Mesendoderm (in vitro differentiated cells): ENCODE measurements around the gene EFEMP1.

Source experiments
- DNase-seq: peaks from one replicate; pipeline ENCODE4 v3.0.0; 2013
- H2AK5ac ChIP-seq: 2 replicates; pipeline ENCODE4 v1.6.1; 2013; ENCODE audit warnings: low read length, inconsistent platforms
- H2BK120ac ChIP-seq: 2 replicates; pipeline ENCODE4 v1.6.1; 2013; ENCODE audit warnings: low read depth, mild to moderate bottlenecking, low read length, moderate library complexity, mixed read lengths
- H2BK15ac ChIP-seq: replicated peaks from 2 replicates; pipeline ENCODE4 v1.6.1; 2013; ENCODE audit warnings: low read depth, mild to moderate bottlenecking, moderate library complexity
- H2BK5ac ChIP-seq: 2 replicates; pipeline ENCODE4 v1.6.1; 2013; ENCODE audit warnings: low read length, inconsistent platforms
- H3K18ac ChIP-seq: 2 replicates; pipeline ENCODE4 v1.6.1; 2013; ENCODE audit warnings: mild to moderate bottlenecking, low read length, mixed read lengths
- H3K23ac ChIP-seq: one replicate; pipeline ENCODE4 v1.6.1; 2013; ENCODE audit warnings: low read length
- H3K27ac ChIP-seq: 2 replicates; pipeline ENCODE4 v1.5.1; 2013; ENCODE audit warnings: low read depth, mild to moderate bottlenecking, inconsistent platforms, low read length, moderate library complexity
- H3K27me3 ChIP-seq: 2 replicates; pipeline ENCODE4 v1.6.1; 2013; ENCODE audit warnings: low read length, control low read depth, mild to moderate bottlenecking, inconsistent platforms; ENCODE audit not compliant: insufficient read depth, poor library complexity
- H3K36me3 ChIP-seq: 2 replicates; pipeline ENCODE4 v1.6.1; 2013; ENCODE audit warnings: low read length, inconsistent platforms; ENCODE audit not compliant: control insufficient read depth, insufficient read depth
- H3K4ac ChIP-seq: one replicate; pipeline ENCODE4 v1.6.1; 2013; ENCODE audit warnings: low read depth, mild to moderate bottlenecking, low read length, moderate library complexity
- H3K4me1 ChIP-seq: 2 replicates; pipeline ENCODE4 v1.6.1; 2013; ENCODE audit warnings: low read depth, low read length, inconsistent platforms; ENCODE audit not compliant: control insufficient read depth
- H3K4me2 ChIP-seq: 2 replicates; pipeline ENCODE4 v1.6.1; 2013; ENCODE audit warnings: low read length
- H3K4me3 ChIP-seq: 2 replicates; pipeline ENCODE4 v1.5.1; 2013; ENCODE audit warnings: mild to moderate bottlenecking, low read length
- H3K56ac ChIP-seq: one replicate; pipeline ENCODE4 v1.6.1; 2013; ENCODE audit warnings: low read length
- H3K79me1 ChIP-seq: 2 replicates; pipeline ENCODE4 v1.6.1; 2013; ENCODE audit warnings: low read length, inconsistent platforms
- H3K79me2 ChIP-seq: 2 replicates; pipeline ENCODE4 v1.6.1; 2013; ENCODE audit warnings: mild to moderate bottlenecking, low read length; ENCODE audit not compliant: control insufficient read depth, insufficient read depth
- H3K9ac ChIP-seq: 2 replicates; pipeline ENCODE4 v1.6.1; 2013; ENCODE audit warnings: low read length, inconsistent platforms
- H4K5ac ChIP-seq: one replicate; pipeline ENCODE4 v1.6.1; 2013; ENCODE audit warnings: low read length
- H4K8ac ChIP-seq: one replicate; pipeline ENCODE4 v1.6.1; 2013; ENCODE audit warnings: low read depth, mild to moderate bottlenecking, control low read depth, low read length, moderate library complexity
- WGBS: extraction: QIAGEN DNeasy Blood & Tissue Kit; methylation state at CpG from one replicate; pipeline ENCODE4 v1.1.7; 2013; ENCODE audit warnings: low lambda C conversion rate, missing lambda C conversion rate; ENCODE audit not compliant: insufficient coverage; ENCODE audit errors: extremely low coverage; 5-methylcytosine and 5-hydroxymethylcytosine counted together

EFEMP1 gene

GRCh38 chr2:55879976-55880375 is 43.6 kb downstream of the EFEMP1 start:
- Histone ChIP-seq H4K5ac (no peak overlapping the region), H3K4me3 (no peak overlapping the region), H3K36me3 (no peaks in the 10 kb centered on the region), H3K79me1 (no peaks in the 10 kb centered on the region), H2BK120ac (no peak overlapping the region), H3K56ac (no peak overlapping the region), H3K79me2 (no peaks in the 10 kb centered on the region), H3K18ac (no peak overlapping the region), H2AK5ac (no peak overlapping the region), H3K9ac (no peak overlapping the region), H3K4ac (no peak overlapping the region), H3K4me2 (no peak overlapping the region), H2BK15ac (no peak overlapping the region), H3K27me3 (no peaks in the 10 kb centered on the region), H3K4me1 (no peaks in the 10 kb centered on the region), H3K27ac (no peak overlapping the region), H4K8ac (no peak overlapping the region), H3K23ac (no peak overlapping the region), H2BK5ac (no peak overlapping the region)
- WGBS: no CpG with 5 or more reads among the region's 3 CpGs
- DNase-seq: no peak

- no CpG with 5 or more reads among the region's 2 CpGs for WGBS
- Histone ChIP-seq H3K4ac (no peak overlapping the region), H3K4me2 (no peak overlapping the region), H3K27me3 (no peaks in the 10 kb centered on the region), H2AK5ac (no peak overlapping the region), H3K9ac (no peak overlapping the region), H3K79me2 (no peaks in the 10 kb centered on the region), H2BK5ac (no peak overlapping the region), H3K4me3 (no peak overlapping the region), H3K23ac (no peak overlapping the region), H2BK120ac (no peak overlapping the region), H2BK15ac (no peak overlapping the region), H3K18ac (no peak overlapping the region), H3K36me3 (no peaks in the 10 kb centered on the region), H4K8ac (no peak overlapping the region), H3K4me1 (no peaks in the 10 kb centered on the region), H4K5ac (no peak overlapping the region), H3K79me1 (no peaks in the 10 kb centered on the region), H3K56ac (no peak overlapping the region), H3K27ac (no peak overlapping the region)
- no peak for DNase-seq
These were observed 46.5 kb downstream of the EFEMP1 start for GRCh38 chr2:55877087-55877436.

GRCh38 chr2:55876429-55877086 is 47.0 kb downstream of the EFEMP1 start:
- Histone ChIP-seq H2AK5ac (no peak overlapping the region), H4K8ac (no peak overlapping the region), H3K27me3 (no peaks in the 10 kb centered on the region), H4K5ac (no peak overlapping the region), H3K4ac (no peak overlapping the region), H3K36me3 (no peaks in the 10 kb centered on the region), H3K79me2 (no peaks in the 10 kb centered on the region), H2BK5ac (no peak overlapping the region), H3K23ac (no peak overlapping the region), H3K4me3 (no peak overlapping the region), H2BK120ac (no peak overlapping the region), H3K18ac (no peak overlapping the region), H3K4me1 (no peaks in the 10 kb centered on the region), H3K4me2 (no peak overlapping the region), H3K9ac (no peak overlapping the region), H3K27ac (no peak overlapping the region), H2BK15ac (no peak overlapping the region), H3K79me1 (no peaks in the 10 kb centered on the region), H3K56ac (no peak overlapping the region)
- DNase-seq: no peak
- no CpG with 5 or more reads among the region's 6 CpGs for WGBS

GRCh38 chr2:55875434-55876135 is 48.0 kb downstream of the EFEMP1 start:
- no peak overlapping the region for H3K27ac ChIP-seq
- no peak overlapping the region for H3K4me2 ChIP-seq
- H2BK5ac ChIP-seq: no peak overlapping the region
- no peak overlapping the region for H2BK120ac ChIP-seq
- no peak overlapping the region for H3K56ac ChIP-seq
- H4K5ac ChIP-seq: no peak overlapping the region
- H3K79me1 ChIP-seq: no peaks in the 10 kb centered on the region
- no peaks in the 10 kb centered on the region for H3K79me2 ChIP-seq
- no peak overlapping the region for H4K8ac ChIP-seq
- H2BK15ac ChIP-seq: no peak overlapping the region
- no peak overlapping the region for H3K18ac ChIP-seq
- no peaks in the 10 kb centered on the region for H3K4me1 ChIP-seq
- no peak overlapping the region for H3K23ac ChIP-seq
- H2AK5ac ChIP-seq: no peak overlapping the region
- no peaks in the 10 kb centered on the region for H3K36me3 ChIP-seq
- H3K9ac ChIP-seq: no peak overlapping the region
- H3K27me3 ChIP-seq: no peaks in the 10 kb centered on the region
- no peak overlapping the region for H3K4me3 ChIP-seq
- H3K4ac ChIP-seq: no peak overlapping the region
- WGBS: no CpG with 5 or more reads among the region's 4 CpGs
- DNase-seq: no peak

GRCh38 chr2:55874338-55874737 is 49.2 kb downstream of the EFEMP1 start:
- no peak overlapping the region for H2BK15ac ChIP-seq
- no peak overlapping the region for H2BK120ac ChIP-seq
- H2AK5ac ChIP-seq: no peak overlapping the region
- DNase-seq: no peak
- no peak overlapping the region for H3K23ac ChIP-seq
- H3K79me2 ChIP-seq: no peaks in the 10 kb centered on the region
- no peak overlapping the region for H3K56ac ChIP-seq
- H2BK5ac ChIP-seq: no peak overlapping the region
- no peaks in the 10 kb centered on the region for H3K27me3 ChIP-seq
- no peak overlapping the region for H3K27ac ChIP-seq
- no peaks in the 10 kb centered on the region for H3K4me1 ChIP-seq
- no peaks in the 10 kb centered on the region for H3K79me1 ChIP-seq
- no CpG with 5 or more reads among the region's 2 CpGs for WGBS
- H3K4ac ChIP-seq: no peak overlapping the region
- no peak overlapping the region for H3K9ac ChIP-seq
- no peak overlapping the region for H3K4me3 ChIP-seq
- no peak overlapping the region for H4K5ac ChIP-seq
- H3K4me2 ChIP-seq: no peak overlapping the region
- no peak overlapping the region for H3K18ac ChIP-seq
- no peaks in the 10 kb centered on the region for H3K36me3 ChIP-seq
- no peak overlapping the region for H4K8ac ChIP-seq

GRCh38 chr2:55871637-55872036 is 51.9 kb downstream of the EFEMP1 start:
- Histone ChIP-seq H3K79me1 (no peaks in the 10 kb centered on the region), H3K4me3 (no peak overlapping the region), H4K5ac (no peak overlapping the region), H2BK15ac (no peak overlapping the region), H3K27me3 (no peaks in the 10 kb centered on the region), H2BK120ac (no peak overlapping the region), H2AK5ac (no peak overlapping the region), H4K8ac (no peak overlapping the region), H3K36me3 (no peaks in the 10 kb centered on the region), H3K4ac (no peak overlapping the region), H3K79me2 (no peaks in the 10 kb centered on the region), H3K9ac (no peak overlapping the region), H3K4me1 (no peaks in the 10 kb centered on the region), H3K23ac (no peak overlapping the region), H3K27ac (no peak overlapping the region), H3K18ac (no peak overlapping the region), H2BK5ac (no peak overlapping the region), H3K4me2 (no peak overlapping the region), H3K56ac (no peak overlapping the region)
- no peak for DNase-seq
